CD4-positive, alpha-beta T cell treated with Interleukin-17A for 4 hours (primary cell): ENCODE measurements around the gene MCIDAS.

Source experiments
- DNase-seq: peaks from one replicate; pipeline ENCODE4 v3.0.0-alpha.2; 2020; ENCODE audit warnings: mixed read lengths

The MCIDAS gene

GRCh38 chr5:55226934-55227663 lies at the start of gene MCIDAS:
Gene MCIDAS, minus strand, starts transcription at chr5:55227315. Its CDS starts 177 bp downstream, at chr5:55227138.
- peak; percentile 57 for DNase-seq

GRCh38 chr5:55276771-55277170 lies 49.7 kb upstream of the MCIDAS start:
- DNase-seq = no peak

- no peak for DNase-seq
Measured at GRCh38 chr5:55258339-55258738, 31.2 kb upstream of the MCIDAS start.

GRCh38 chr5:55254802-55255201 lies 27.7 kb upstream of the MCIDAS start:
- DNase-seq = no peak

DNA sequence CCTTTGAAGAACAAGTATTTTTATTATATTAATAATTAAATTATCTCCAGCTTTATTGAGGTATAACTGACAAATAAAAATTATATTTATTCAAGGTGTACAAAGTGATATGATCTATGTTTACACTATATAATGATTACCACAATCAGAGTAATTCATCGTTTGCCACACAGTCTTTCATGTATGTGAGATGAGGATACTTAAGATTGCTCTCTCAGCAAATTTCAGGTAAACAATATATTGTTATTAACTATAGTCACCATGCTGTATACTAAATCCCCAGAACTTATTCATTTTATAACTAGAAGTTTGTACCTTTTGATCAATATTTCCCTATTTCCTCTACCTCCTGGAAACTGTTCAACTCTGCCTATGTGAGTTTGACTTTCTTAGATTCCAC lies 22.9 kb upstream of the MCIDAS start:
- no peak for DNase-seq

DNA sequence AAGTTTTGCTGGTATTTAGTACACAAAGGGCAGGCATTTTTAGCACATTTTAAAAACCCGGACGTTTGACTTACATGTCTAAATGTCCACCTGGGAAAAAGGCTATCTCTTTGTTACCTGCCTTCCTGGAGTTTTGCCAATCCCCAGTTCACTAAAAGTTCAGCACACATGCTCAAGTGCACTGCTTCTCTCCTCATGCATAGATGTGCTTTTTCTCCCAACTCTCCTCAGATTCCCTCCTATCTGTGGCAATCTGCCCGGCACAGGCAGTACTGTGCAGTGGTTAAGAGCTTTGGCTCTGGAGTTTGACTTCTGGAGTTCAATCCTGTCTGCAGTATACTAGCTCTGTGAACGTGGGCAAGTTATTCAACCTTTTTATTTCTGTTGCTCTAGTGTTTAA lies 14.6 kb upstream of the MCIDAS start:
- DNase-seq = no peak

DNA sequence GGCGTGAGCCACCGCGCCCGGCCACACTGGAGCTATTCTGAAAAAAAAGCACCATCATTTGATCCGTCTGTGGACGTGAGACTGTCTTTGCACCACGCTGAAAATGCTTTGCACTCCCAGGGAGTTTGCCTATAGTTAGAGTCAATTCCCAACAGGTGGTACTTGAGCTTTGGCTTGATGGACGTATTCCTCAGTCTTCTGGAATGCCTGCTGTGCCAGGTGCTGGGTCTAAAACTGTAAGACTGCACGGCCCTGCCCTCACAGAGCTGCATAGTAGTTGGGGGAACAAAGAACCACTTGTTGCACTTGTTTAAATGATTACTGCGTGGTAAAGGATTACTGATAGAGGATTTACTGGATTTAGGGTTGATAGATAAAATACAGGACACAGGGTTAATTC lies 9.7 kb upstream of the MCIDAS start:
- no peak for DNase-seq

GRCh38 chr5:55234121-55234700 lies 7.1 kb upstream of the MCIDAS start:
- peak; percentile 18 for DNase-seq

- DNase-seq = peak; percentile 62
Measured at GRCh38 chr5:55232985-55233928, 6.1 kb upstream of the MCIDAS start, which contains the start of gene CCNO. Gene CCNO, minus strand, starts transcription at chr5:55233608. Its CDS starts 85 bp downstream, at chr5:55233523.

- DNase-seq = peak; percentile 15
Measured at GRCh38 chr5:55232271-55232984, 5.3 kb upstream of the MCIDAS start.

DNA sequence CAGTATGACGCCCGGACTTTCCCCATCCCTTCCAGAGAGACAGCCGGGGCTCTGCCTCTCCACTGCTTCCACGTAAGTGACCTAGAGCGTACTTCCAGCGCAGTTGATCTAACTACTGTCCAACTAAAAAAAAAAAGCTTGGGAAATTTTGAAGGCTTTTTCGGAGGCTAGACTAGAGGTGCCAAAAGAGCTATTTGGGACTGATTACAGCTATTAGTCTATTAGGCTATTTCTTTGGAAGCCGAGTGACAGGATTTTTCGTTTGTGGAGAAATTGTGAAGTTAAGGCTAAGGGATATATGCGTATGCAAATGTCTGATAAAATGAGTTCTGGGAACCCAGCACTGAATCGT lies 4.8 kb upstream of the MCIDAS start:
- no peak for DNase-seq

DNA sequence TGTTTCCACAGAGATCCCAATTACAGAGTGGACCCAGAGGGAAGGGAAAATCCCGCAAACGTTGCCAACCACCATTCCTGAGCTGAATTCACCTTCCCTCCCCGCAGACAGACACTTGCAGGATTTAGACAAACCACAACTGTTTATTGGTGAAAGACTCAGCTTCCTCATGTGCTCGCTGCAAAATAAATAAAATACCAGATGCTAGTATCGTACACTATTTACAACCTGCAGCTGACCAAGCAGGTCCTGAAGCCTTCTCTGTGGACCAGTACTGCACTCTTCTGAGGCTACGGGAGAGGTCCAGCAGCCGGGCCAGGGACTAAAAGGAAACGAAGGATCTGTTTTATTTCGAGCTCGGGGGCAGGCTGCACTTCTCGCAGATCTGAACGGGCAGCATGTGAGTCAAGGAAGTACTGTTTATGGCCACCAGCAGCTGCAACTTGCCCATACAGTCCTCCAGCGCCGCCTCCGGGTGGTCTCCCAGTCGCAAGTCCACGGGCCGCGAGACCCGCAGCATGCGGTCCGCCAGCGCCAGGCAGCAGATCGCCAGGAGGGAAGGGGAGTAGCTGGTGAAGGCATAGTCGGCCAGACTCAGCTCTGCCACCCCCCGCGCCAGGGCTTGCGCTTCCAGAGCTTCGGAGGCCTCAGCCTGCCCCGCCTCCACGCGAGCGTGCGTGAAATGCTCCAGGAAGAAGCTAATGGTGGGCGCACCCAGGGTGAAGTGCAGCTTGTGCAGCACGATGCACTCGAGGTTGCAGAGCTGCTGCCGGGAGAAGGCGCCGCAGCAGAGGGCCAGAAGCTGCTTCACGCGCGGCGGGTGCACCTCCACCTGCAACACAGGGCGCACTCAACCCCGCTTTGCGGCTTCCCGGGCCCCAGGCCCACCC lies 4.2 kb upstream of the MCIDAS start:
- DNase-seq = peak; percentile 24

- no peak for DNase-seq
Measured at GRCh38 chr5:55230086-55230629, 3.0 kb upstream of the MCIDAS start.

GRCh38 chr5:55227664-55228430 lies 732 bp upstream of the MCIDAS start:
- no peak for DNase-seq

- peak; percentile 41 for DNase-seq
Measured at GRCh38 chr5:55226027-55226933, 835 bp downstream of the MCIDAS start.

GRCh38 chr5:55225346-55225745 lies 1.8 kb downstream of the MCIDAS start:
- no peak for DNase-seq

GRCh38 chr5:55223812-55224240 lies 3.3 kb downstream of the MCIDAS start:
- no peak for DNase-seq

GRCh38 chr5:55222985-55223811 lies 3.9 kb downstream of the MCIDAS start:
- peak; percentile 26 for DNase-seq
